WTC11 (cell line): ENCODE results near the gene EGLN1. TPM values are rescaled to one million over a fixed set of nuclear protein-coding genes. Genes with fewer than 3 reads are reported as not detected.
"Not testable (repeated sequence)": the region's sequence is repeated elsewhere in the genome, so short reads cannot be mapped to it uniquely, and the experiment has no call there.

ENCODE experiments used
- ATAC-seq: fragments of 200-7000 bp; cut with Tn5 transposase; 2 replicates; pipeline ENCODE4 v1.10.0; 2021; ENCODE audit warnings: mild to moderate bottlenecking, moderate library complexity
- CTCF ChIA-PET: fragments of 300-600 bp; sonication (Branson Sonifier 250); formaldehyde crosslinking; loops from one replicate; lab custom pipeline; 2021; ENCODE audit warnings: antibody characterized with exemption; lab: Charles Lee
- POLR2A ChIA-PET: fragments of 350-600 bp; sonication (Branson Sonifier 250); formaldehyde crosslinking; loops from one replicate; lab custom pipeline; 2021; ENCODE audit warnings: antibody characterized with exemption; lab: Charles Lee
- DNase-seq: peaks from one replicate; pipeline ENCODE4 v3.0.0; 2021; ENCODE audit warnings: low spot score
- H3K27ac Mint-ChIP-seq: 2 replicates; pipeline ENCODE4 v1.8.0; 2021; ENCODE audit warnings: mixed read lengths
- H3K27me3 Mint-ChIP-seq: 2 replicates; pipeline ENCODE4 v1.8.0; 2021; ENCODE audit warnings: low read depth, mild to moderate bottlenecking, moderate library complexity, mixed read lengths
- H3K36me3 Mint-ChIP-seq: 2 replicates; pipeline ENCODE4 v1.8.0; 2021; ENCODE audit warnings: mixed read lengths
- H3K4me1 Mint-ChIP-seq: 2 replicates; pipeline ENCODE4 v1.8.0; 2022; ENCODE audit warnings: mixed read lengths
- H3K4me3 Mint-ChIP-seq: 2 replicates; pipeline ENCODE4 v1.8.0; 2021; ENCODE audit warnings: mild to moderate bottlenecking, moderate library complexity, mixed read lengths
- H3K9me3 Mint-ChIP-seq: 2 replicates; pipeline ENCODE4 v1.8.0; 2021; ENCODE audit warnings: mixed read lengths
- AR ChIP-seq: fragments of 250-450 bp; sonication (Bioruptor Pico); IDR thresholded peaks from 2 replicates; pipeline ENCODE4 v1.9.0; 2021; ENCODE audit warnings: mild to moderate bottlenecking
- CREM ChIP-seq: sonication (generic); formaldehyde crosslinking; IDR thresholded peaks from 2 replicates; pipeline ENCODE4 v1.8.1; 2022; ENCODE audit warnings: mild to moderate bottlenecking, missing genetic modification reagents, moderate library complexity
- FOXJ3 ChIP-seq: sonication (generic); formaldehyde crosslinking; IDR thresholded peaks from 2 replicates; pipeline ENCODE4 v1.9.0; 2021; ENCODE audit warnings: missing genetic modification reagents, mild to moderate bottlenecking, borderline replicate concordance
- GTF2I ChIP-seq: fragments of 250-450 bp; sonication (Bioruptor Pico); conservative IDR thresholded peaks from 2 replicates; pipeline ENCODE4 v1.4.0; 2021; ENCODE audit warnings: mild to moderate bottlenecking
- IRF1 ChIP-seq: sonication (generic); formaldehyde crosslinking; IDR thresholded peaks from 2 replicates; pipeline ENCODE4 v1.8.0; 2023; ENCODE audit warnings: missing genetic modification reagents
- MAX ChIP-seq: sonication (generic); formaldehyde crosslinking; IDR thresholded peaks from 2 replicates; pipeline ENCODE4 v1.8.0; 2022; ENCODE audit warnings: mild to moderate bottlenecking, missing genetic modification reagents
- MLX ChIP-seq: sonication (generic); formaldehyde crosslinking; IDR thresholded peaks from 2 replicates; pipeline ENCODE4 v1.8.1; 2023; ENCODE audit warnings: mild to moderate bottlenecking, missing genetic modification reagents, moderate library complexity
- NFATC4 ChIP-seq: fragments of 250-450 bp; sonication (Bioruptor Pico); IDR thresholded peaks from 2 replicates; pipeline ENCODE4 v1.9.0; 2021; ENCODE audit warnings: mild to moderate bottlenecking
- NR1H2 ChIP-seq: sonication (generic); formaldehyde crosslinking; IDR thresholded peaks from 2 replicates; pipeline ENCODE4 v1.9.0; 2021; ENCODE audit warnings: mild to moderate bottlenecking, moderate library complexity, missing genetic modification reagents
- NR2C2 ChIP-seq: sonication (generic); formaldehyde crosslinking; IDR thresholded peaks from 2 replicates; pipeline ENCODE4 v1.8.0; 2022; ENCODE audit warnings: mild to moderate bottlenecking, missing genetic modification reagents
- NR3C1 ChIP-seq: sonication (generic); formaldehyde crosslinking; conservative IDR thresholded peaks from 2 replicates; pipeline ENCODE4 v1.8.1; 2023; ENCODE audit warnings: low read depth, mild to moderate bottlenecking, missing genetic modification reagents
- SP1 ChIP-seq: sonication (generic); formaldehyde crosslinking; conservative IDR thresholded peaks from 2 replicates; pipeline ENCODE4 v1.8.1; 2022; ENCODE audit warnings: missing genetic modification reagents
- ZMAT4 ChIP-seq: fragments of 250-450 bp; sonication (Bioruptor Pico); IDR thresholded peaks from 2 replicates; pipeline ENCODE4 v1.9.0; 2021; ENCODE audit warnings: mild to moderate bottlenecking
- ZNF138 ChIP-seq: sonication (generic); formaldehyde crosslinking; conservative IDR thresholded peaks from 2 replicates; pipeline ENCODE4 v1.8.1; 2022; ENCODE audit warnings: mild to moderate bottlenecking, moderate library complexity, missing genetic modification reagents
- ZNF219 ChIP-seq: sonication (generic); formaldehyde crosslinking; IDR thresholded peaks from 2 replicates; pipeline ENCODE4 v1.8.0; 2023; ENCODE audit warnings: missing genetic modification reagents, mild to moderate bottlenecking, borderline replicate concordance
- ZNF263 ChIP-seq: sonication (generic); formaldehyde crosslinking; IDR thresholded peaks from 2 replicates; pipeline ENCODE4 v1.8.1; 2022; ENCODE audit warnings: low read depth, mild to moderate bottlenecking, moderate library complexity, missing genetic modification reagents
- ZNF317 ChIP-seq: sonication (generic); formaldehyde crosslinking; IDR thresholded peaks from 2 replicates; pipeline ENCODE4 v1.8.1; 2023; ENCODE audit warnings: low read depth, mild to moderate bottlenecking, moderate library complexity, missing genetic modification reagents, borderline replicate concordance
- ZNF425 ChIP-seq: fragments of 250-450 bp; sonication (Bioruptor Pico); conservative IDR thresholded peaks from 2 replicates; pipeline ENCODE4 v1.9.0; 2021; ENCODE audit warnings: mild to moderate bottlenecking
- ZNF671 ChIP-seq: fragments of 250-450 bp; sonication (Bioruptor Pico); IDR thresholded peaks from 2 replicates; pipeline ENCODE4 v1.8.0; 2021; ENCODE audit warnings: mild to moderate bottlenecking
- total RNA-seq: library from RNA; stranded (reverse); gene quantifications from 3 replicates; pipeline ENCODE4 v1.2.3, GENCODE V29; 2021

Gene EGLN1
- total RNA-seq, 1 experiment from 2014 or later = 13.7 TPM

GRCh38 chr1:231351816-231352215 is 70.3 kb downstream of the EGLN1 start (continued):
- no peak for TF ChIP-seq IRF1 (CRISPR knock-in tag)
- TF ChIP-seq AR (CRISPR knock-in tag) = no peak
- TF ChIP-seq, all 79 proteins: peak for 0

GRCh38 chr1:231348856-231349255 is 73.2 kb downstream of the EGLN1 start:
- H3K4me3 Mint-ChIP-seq, H3K27ac Mint-ChIP-seq, ATAC-seq, DNase-seq, H3K4me1 Mint-ChIP-seq, CTCF ChIA-PET, H3K9me3 Mint-ChIP-seq, POLR2A ChIA-PET, H3K27me3 Mint-ChIP-seq: not testable (repeated sequence)
- H3K36me3 Mint-ChIP-seq = peaks cover 43% of the 10 kb centered on the region

GRCh38 chr1:231348442-231348841 is 73.6 kb downstream of the EGLN1 start:
- H3K9me3 Mint-ChIP-seq = no peaks in the 10 kb centered on the region

GRCh38 chr1:231347961-231348360 is 74.1 kb downstream of the EGLN1 start:
- Mint-ChIP-seq H3K36me3 (peaks cover 42% of the 10 kb centered on the region), H3K27ac (no peak overlapping the region), H3K9me3 (no peaks in the 10 kb centered on the region)
- CTCF ChIA-PET = no interaction called here
- ATAC-seq (no peak), DNase-seq (no peak)
- POLR2A ChIA-PET = no interaction called here
- TF ChIP-seq ZNF671 (CRISPR knock-in tag) (no peak), MAX (CRISPR knock-in tag) (no peak), NR1H2 (no peak), ZNF425 (CRISPR knock-in tag) (no peak), NR2C2 (CRISPR knock-in tag) (no peak), GTF2I (CRISPR knock-in tag) (no peak), SP1 (CRISPR knock-in tag) (no peak), MLX (CRISPR knock-in tag) (no peak), FOXJ3 (no peak), ZNF138 (CRISPR knock-in tag) (no peak), NR3C1 (CRISPR knock-in tag) (no peak), ZNF219 (no peak), ZMAT4 (CRISPR knock-in tag) (no peak), ZNF317 (CRISPR knock-in tag) (no peak), CREM (CRISPR knock-in tag) (no peak), ZNF263 (CRISPR knock-in tag) (no peak), IRF1 (CRISPR knock-in tag) (no peak)
- TF ChIP-seq, all 79 proteins: peak for 0
- no peaks in the 10 kb centered on the region for H3K4me1 Mint-ChIP-seq
- H3K4me3 Mint-ChIP-seq = no peak overlapping the region
- no peaks in the 10 kb centered on the region for H3K27me3 Mint-ChIP-seq

More at GRCh38 chr1:231348442-231348841, 73.6 kb downstream of the EGLN1 start:
- TF ChIP-seq NFATC4 = no peak
- POLR2A ChIA-PET = no interaction called here
- ATAC-seq = no peak
- DNase-seq = no peak
- no peaks in the 10 kb centered on the region for H3K27me3 Mint-ChIP-seq
- H3K4me3 Mint-ChIP-seq = no peak overlapping the region
- H3K36me3 Mint-ChIP-seq = peaks cover 43% of the 10 kb centered on the region
- CTCF ChIA-PET = no interaction called here
- no peak overlapping the region for H3K27ac Mint-ChIP-seq
- no peaks in the 10 kb centered on the region for H3K4me1 Mint-ChIP-seq
